Activated B cell treated with CpG ODN at 0.5 μM for 24 hours (primary cell): ENCODE data around the gene RPL22L1. TPM values are rescaled to one million over a fixed set of nuclear protein-coding genes. Genes with fewer than 3 reads are reported as not detected.
"Not testable (repeated sequence)": the region's sequence is repeated elsewhere in the genome, so short reads cannot be mapped to it uniquely, and the experiment has no call there.

Experiments
- ATAC-seq: fragments of 200-7000 bp; cut with Tn5 transposase; one replicate; pipeline ENCODE4 v1.10.0; 2021; ENCODE audit warnings: low read depth, mild to moderate bottlenecking, moderate library complexity
- CTCF ChIA-PET: fragments of 350-600 bp; sonication (Branson Sonifier 250); formaldehyde crosslinking; loops from one replicate; lab custom pipeline; 2021; ENCODE audit warnings: antibody characterized with exemption; lab: Charles Lee
- POLR2A ChIA-PET: fragments of 350-600 bp; sonication (Branson Sonifier 250); formaldehyde crosslinking; loops from one replicate; lab custom pipeline; 2021; ENCODE audit warnings: antibody characterized with exemption; lab: Charles Lee
- DNase-seq: peaks from one replicate; pipeline ENCODE4 v3.0.0; 2022
- H3K27ac Mint-ChIP-seq: one replicate; pipeline ENCODE4 v1.8.0; 2020; ENCODE audit warnings: mixed read lengths
- H3K27me3 Mint-ChIP-seq: one replicate; pipeline ENCODE4 v1.8.0; 2021; ENCODE audit warnings: mixed read lengths
- H3K36me3 Mint-ChIP-seq: one replicate; pipeline ENCODE4 v1.8.0; 2021; ENCODE audit warnings: low read depth, mixed read lengths
- H3K4me1 Mint-ChIP-seq: one replicate; pipeline ENCODE4 v1.8.0; 2021; ENCODE audit warnings: mixed read lengths
- H3K4me3 Mint-ChIP-seq: one replicate; pipeline ENCODE4 v1.8.0; 2020; ENCODE audit warnings: mild to moderate bottlenecking, mixed read lengths
- H3K9me3 Mint-ChIP-seq: one replicate; pipeline ENCODE4 v1.8.0; 2020; ENCODE audit warnings: mixed read lengths
- CTCF ChIP-seq: fragments of 200-600 bp; IDR thresholded peaks from one replicate; pipeline ENCODE4 v1.8.0; 2022; ENCODE audit warnings: antibody characterized with exemption, mild to moderate bottlenecking
- intact Hi-C: fragments of 100-400 bp; cut with micrococcal nuclease; formaldehyde crosslinking; loops from one replicate; pipeline ENCODE4 v1.15.1; 2024
- total RNA-seq: library from RNA; stranded (reverse); gene quantifications from 2 replicates; pipeline ENCODE4 v1.2.3, GENCODE V29; 2022

The RPL22L1 gene
- total RNA-seq, 1 donor from 2014 or later = 109 TPM

GRCh38 chr3:170905862-170906261, 35.9 kb upstream of the RPL22L1 start:
- H3K27ac Mint-ChIP-seq = no peak overlapping the region
- intact Hi-C loops = loop anchor here (5.0 to 10.0 kb wide), 2 partner anchors 549 to 559 kb away; partner anchors contain the start of genes SKIL and TNIK
- no peak for TF ChIP-seq CTCF
- H3K9me3 Mint-ChIP-seq = peaks cover 10% of the 10 kb centered on the region
- no peak for ATAC-seq
- no peaks in the 10 kb centered on the region for H3K27me3 Mint-ChIP-seq
- ChIA-PET POLR2A (no interaction called here), CTCF (no interaction called here)
- peaks cover 2% of the 10 kb centered on the region for H3K36me3 Mint-ChIP-seq
- peaks cover 18% of the 10 kb centered on the region for H3K4me1 Mint-ChIP-seq
- H3K4me3 Mint-ChIP-seq = no peak overlapping the region
- DNase-seq = no peak

GRCh38 chr3:170903123-170903522, 33.1 kb upstream of the RPL22L1 start:
- ATAC-seq (no peak), DNase-seq (no peak)
- Mint-ChIP-seq H3K27ac (no peak overlapping the region), H3K4me1 (peaks cover 9% of the 10 kb centered on the region), H3K4me3 (no peak overlapping the region), H3K27me3 (no peaks in the 10 kb centered on the region), H3K36me3 (peaks cover 2% of the 10 kb centered on the region), H3K9me3 (no peaks in the 10 kb centered on the region)
- TF ChIP-seq CTCF = no peak
- intact Hi-C loops = loop anchor here (10.0 kb wide), 1 partner anchor 562 kb away; the partner anchor contains the start of gene TNIK
- ChIA-PET POLR2A (no interaction called here), CTCF (no interaction called here)

- DNase-seq (no peak), ATAC-seq (no peak)
- H3K27me3 Mint-ChIP-seq = no peaks in the 10 kb centered on the region
- H3K4me1 Mint-ChIP-seq = no peaks in the 10 kb centered on the region
- CTCF ChIA-PET = no interaction called here
- H3K27ac Mint-ChIP-seq = no peak overlapping the region
- intact Hi-C loops = no loop called here
- H3K4me3 Mint-ChIP-seq = no peak overlapping the region
- no peaks in the 10 kb centered on the region for H3K9me3 Mint-ChIP-seq
- TF ChIP-seq CTCF = no peak
- H3K36me3 Mint-ChIP-seq = peaks cover 2% of the 10 kb centered on the region
- POLR2A ChIA-PET = no interaction called here
Measured at GRCh38 chr3:170899455-170899854, 29.5 kb upstream of the RPL22L1 start.

- Mint-ChIP-seq H3K9me3 (no peaks in the 10 kb centered on the region), H3K36me3 (peaks cover 2% of the 10 kb centered on the region), H3K27ac (no peak overlapping the region), H3K4me1 (no peaks in the 10 kb centered on the region), H3K27me3 (no peaks in the 10 kb centered on the region), H3K4me3 (no peak overlapping the region)
- no peak for TF ChIP-seq CTCF
- POLR2A ChIA-PET = no interaction called here
- ATAC-seq (no peak), DNase-seq (no peak)
- intact Hi-C loops = no loop called here
- CTCF ChIA-PET = no interaction called here
Measured at GRCh38 chr3:170897978-170898377, 28.0 kb upstream of the RPL22L1 start.

- H3K36me3 Mint-ChIP-seq, H3K27me3 Mint-ChIP-seq, H3K9me3 Mint-ChIP-seq, DNase-seq, H3K27ac Mint-ChIP-seq, ATAC-seq, CTCF ChIA-PET, H3K4me3 Mint-ChIP-seq, intact Hi-C loops, H3K4me1 Mint-ChIP-seq: not testable (repeated sequence)
- POLR2A ChIA-PET = interaction anchor here (0.9 kb wide), 1 partner anchor 31 kb away, joined by 3 read pairs; no protein-coding TSS in a partner anchor
Measured at GRCh38 chr3:170897199-170897598, 27.2 kb upstream of the RPL22L1 start.

- no peak for TF ChIP-seq CTCF
- H3K27me3 Mint-ChIP-seq = no peaks in the 10 kb centered on the region
- ChIA-PET POLR2A (interaction anchor here (0.5 to 0.9 kb wide), 2 partner anchors 31 to 59 kb away, joined by 3 to 4 read pairs; no protein-coding TSS in a partner anchor), CTCF (no interaction called here)
- no peak overlapping the region for H3K27ac Mint-ChIP-seq
- H3K4me3 Mint-ChIP-seq = no peak overlapping the region
- intact Hi-C loops = no loop called here
- ATAC-seq (no peak), DNase-seq (no peak)
- H3K36me3 Mint-ChIP-seq = peaks cover 2% of the 10 kb centered on the region
- H3K4me1 Mint-ChIP-seq = no peaks in the 10 kb centered on the region
- no peaks in the 10 kb centered on the region for H3K9me3 Mint-ChIP-seq
Measured at GRCh38 chr3:170896781-170897180, 26.8 kb upstream of the RPL22L1 start.

- ATAC-seq, CTCF ChIA-PET: not testable (repeated sequence)
Measured at GRCh38 chr3:170896333-170896732, 26.3 kb upstream of the RPL22L1 start.

More at GRCh38 chr3:170896333-170896732, 26.3 kb upstream of the RPL22L1 start:
- H3K9me3 Mint-ChIP-seq, H3K27me3 Mint-ChIP-seq, DNase-seq, H3K4me3 Mint-ChIP-seq, intact Hi-C loops, H3K36me3 Mint-ChIP-seq, H3K27ac Mint-ChIP-seq, H3K4me1 Mint-ChIP-seq: not testable (repeated sequence)
- POLR2A ChIA-PET = interaction anchor here (0.5 kb wide), 1 partner anchor 60 kb away, joined by 4 read pairs; no protein-coding TSS in a partner anchor
